Activated CD4-positive, alpha-beta T cell treated with anti-CD3 and anti-CD28 coated beads, Interleukin-2, Interleukin-4, amounts not matched to agents 100 ng/mL and 50 ng/mL, durations not matched to agents 16 hours and 8 hours (primary cell): Measurements from ENCODE around the gene MED27.
"Not testable (repeated sequence)": the region's sequence is repeated elsewhere in the genome, so short reads cannot be mapped to it uniquely, and the experiment has no call there.

ENCODE experiments used
- DNase-seq: peaks from one replicate; pipeline ENCODE4 v3.0.0-alpha.2; 2020; ENCODE audit warnings: low spot score

The MED27 gene

DNA sequence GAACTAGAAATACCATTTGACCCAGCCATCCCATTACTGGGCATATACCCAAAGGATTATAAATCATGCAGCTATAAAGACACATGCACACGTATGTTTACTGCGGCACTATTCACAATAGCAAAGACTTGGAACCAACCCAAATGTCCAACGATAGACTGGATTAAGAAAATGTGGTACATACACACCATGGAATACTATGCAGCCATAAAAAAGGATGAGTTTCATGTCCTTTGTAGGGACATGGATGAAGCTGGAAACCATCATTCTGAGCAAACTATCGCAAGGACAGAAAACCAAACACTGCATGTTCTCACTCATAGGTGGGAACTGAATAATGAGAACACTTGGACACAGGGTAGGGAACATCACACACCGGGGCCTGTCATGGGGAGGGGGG, 158.0 kb downstream of the MED27 start:
- DNase-seq: not testable (repeated sequence)

DNA sequence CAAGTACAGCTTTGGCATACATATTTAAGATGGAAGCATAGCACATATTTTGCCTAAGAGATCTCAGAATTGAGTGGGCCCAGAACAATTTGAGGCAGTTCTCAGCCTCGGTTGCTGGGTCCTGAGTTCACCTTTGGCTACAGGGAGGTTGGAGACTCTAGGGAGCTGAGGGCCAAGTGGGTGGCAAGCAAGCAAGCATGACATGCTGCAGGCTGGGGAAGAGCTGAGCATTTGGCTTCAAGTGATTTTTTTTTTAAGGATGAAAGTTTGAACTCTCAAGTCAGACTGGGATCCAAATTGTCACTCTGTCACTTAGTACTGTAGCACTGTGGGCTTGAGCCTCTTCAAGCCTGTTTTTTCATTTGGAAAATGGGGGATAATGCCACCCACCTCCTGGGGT, 160.5 kb downstream of the MED27 start:
- no peak for DNase-seq

DNA sequence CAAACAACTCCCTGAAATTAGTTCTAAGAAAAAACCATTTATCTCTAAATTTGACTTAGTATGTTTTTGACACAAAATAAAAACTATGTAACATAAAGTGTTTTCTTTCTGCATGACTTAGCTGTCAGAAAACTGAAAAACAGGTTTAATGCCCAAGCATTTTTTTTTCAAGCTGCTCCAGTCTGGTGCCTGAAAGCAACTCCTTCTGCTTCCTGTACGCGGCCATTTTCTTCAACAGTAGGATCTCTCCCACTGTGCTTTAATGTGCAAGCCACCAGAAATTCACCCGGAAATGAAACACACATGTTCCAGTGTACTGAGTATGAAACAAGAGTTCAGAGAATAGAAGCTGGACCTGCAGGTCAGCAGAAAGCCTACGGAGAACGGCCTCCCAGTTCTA, 161.2 kb downstream of the MED27 start:
- no peak for DNase-seq

DNA sequence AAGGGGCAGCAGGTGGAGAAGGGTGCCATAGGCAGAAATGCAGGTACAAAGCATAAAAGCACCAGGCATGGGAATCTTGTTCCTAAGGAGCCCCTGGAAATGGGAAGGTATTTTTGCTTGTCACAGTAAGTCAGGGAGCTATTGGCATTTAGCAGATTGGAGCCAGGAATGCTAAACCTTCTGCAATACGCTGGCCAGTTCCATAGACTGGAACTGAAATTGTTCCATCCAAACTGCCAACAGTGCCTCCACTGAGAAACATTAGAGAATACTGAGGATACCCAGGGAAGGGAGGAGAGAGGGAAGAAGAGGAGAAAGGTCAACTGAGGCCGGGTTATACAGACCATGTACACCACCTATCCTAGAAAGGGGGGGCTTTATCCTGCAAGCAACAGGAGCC, 162.7 kb downstream of the MED27 start:
- no peak for DNase-seq

DNA sequence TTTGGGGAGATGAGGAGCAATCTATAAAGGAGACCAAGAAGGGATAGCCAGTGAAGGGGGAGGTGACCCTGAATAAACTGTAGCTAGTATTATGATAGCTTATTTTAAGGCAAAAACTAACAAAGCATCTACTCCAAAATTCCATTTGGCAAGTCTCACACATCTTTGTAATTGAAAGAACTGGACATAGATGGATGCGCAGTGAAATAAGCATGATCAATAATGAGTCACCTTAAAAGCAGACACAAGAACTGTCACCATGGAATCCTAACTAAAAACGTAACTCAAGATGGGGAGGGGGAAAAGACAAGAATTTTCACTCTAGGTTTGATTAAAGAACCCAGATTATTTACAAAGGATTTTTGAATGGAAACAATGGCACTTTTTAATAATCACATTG, 164.5 kb downstream of the MED27 start:
- DNase-seq: no peak

DNA sequence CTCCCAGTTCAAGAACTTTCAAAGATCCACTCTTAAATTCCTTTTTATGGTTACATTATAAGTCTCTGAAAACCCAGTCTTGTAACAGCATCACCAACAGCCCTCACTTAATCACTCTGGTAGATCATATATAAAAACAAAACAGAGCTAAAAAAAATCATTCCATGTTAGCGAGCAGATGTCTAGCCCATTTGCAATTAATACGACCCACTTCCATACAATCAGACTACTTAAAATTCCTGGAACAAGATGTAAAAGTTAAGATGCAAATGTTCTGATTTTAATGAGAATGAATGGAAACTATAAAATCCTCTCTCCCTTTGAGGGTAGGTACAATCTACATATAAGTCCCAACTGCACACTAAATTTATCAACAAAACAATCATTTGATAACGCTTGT, 167.0 kb downstream of the MED27 start:
- DNase-seq: no peak

DNA sequence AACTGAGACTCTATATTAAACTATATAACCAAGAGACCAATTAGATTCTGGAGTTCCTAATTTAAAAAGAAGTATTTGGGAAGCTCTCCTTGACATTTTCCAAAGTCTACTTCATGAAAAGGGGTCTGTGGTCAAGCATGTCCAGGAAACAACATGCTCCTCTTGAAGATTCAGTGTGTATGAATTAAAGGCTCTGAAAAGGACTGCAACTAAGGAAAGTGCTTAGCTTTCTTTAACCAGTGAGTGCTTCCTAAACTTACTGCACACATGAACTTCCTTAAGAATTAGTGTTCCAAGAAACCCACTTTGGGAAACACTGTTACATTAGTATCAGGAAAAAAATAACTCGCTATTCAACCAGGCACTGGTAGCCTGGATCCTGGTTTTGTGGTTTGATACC, 167.6 kb downstream of the MED27 start:
- DNase-seq: no peak

DNA sequence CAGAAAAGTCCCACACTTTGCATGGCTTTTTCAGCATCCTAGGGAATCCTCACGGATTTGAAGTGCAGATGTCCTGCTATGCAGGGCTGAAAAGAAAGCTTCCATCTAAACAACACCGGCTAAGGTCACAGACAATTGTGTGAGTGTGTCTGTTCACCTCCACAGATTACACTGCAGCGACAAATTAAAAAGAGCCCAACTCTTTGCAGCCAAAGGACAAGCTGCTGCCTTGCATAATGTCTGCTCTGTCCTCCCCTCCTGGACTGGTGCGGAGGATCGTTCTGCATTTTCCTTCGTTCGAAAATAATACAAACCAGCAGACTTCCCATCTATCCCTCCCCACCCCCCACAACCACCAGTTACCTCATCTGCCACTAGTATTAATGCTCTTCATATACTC, 169.1 kb downstream of the MED27 start:
- DNase-seq: no peak

DNA sequence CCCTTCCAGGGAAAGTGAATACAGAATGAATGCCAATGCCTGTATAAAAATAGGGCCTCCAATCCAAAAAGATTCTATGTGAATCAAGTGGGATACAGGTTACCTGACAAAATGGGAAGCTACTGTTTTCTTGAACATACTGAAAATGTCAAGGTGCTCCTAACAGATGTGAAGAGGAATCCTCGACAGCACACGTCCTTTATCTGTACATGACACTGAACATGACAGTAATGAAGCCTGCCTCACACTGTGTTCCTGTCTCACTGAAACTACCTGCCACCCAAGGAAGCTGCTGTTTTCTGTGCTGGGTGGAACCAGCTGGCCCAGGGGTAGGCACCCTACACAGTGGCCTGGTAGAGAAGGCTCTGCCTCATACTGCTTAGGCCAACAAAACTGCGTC, 174.5 kb downstream of the MED27 start:
- DNase-seq: no peak

DNA sequence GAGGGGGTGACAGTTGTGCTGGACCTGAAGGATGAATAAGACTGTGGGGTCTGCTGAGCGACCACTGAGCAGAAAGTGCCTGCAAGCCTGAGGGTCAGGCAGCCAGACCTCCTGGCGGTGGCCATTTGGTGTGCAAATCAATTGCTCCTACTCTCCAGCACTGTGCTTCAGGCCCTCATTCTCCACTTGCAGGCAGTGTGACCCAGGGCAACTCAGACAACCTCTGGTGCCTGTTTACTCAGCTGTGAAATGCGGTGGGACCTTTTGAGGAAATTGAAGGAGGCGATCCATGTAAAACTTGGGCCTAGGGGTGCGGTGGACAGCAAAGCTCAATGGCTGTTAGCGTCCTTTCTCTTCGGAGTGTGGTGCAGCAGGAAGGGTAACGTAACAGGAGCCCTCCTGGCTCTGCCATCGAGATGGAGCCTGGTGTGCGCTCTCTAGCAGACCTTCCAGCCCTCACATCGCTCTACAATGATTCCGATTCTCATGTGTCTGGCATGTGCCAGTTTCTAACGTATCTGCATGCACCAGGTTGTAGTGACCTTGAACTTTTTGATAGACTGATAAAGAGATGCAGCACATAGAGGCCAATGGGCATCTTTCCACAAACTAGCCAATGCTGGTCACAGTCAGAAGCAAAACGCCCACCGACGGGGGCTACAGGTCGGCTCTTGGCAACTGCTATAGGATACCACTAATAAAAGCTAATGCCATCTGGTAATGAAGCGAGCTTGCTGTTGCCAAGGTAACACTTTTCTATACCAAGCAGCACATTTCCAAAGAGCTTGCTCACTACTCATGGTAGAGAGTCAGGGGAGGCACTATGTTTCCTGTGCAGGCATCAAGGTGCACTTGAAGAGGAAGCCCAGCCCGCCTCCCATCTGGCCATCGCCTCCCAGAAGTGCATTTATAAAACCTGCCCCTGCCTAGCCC, 180.1 kb downstream of the MED27 start:
- DNase-seq: no peak

DNA sequence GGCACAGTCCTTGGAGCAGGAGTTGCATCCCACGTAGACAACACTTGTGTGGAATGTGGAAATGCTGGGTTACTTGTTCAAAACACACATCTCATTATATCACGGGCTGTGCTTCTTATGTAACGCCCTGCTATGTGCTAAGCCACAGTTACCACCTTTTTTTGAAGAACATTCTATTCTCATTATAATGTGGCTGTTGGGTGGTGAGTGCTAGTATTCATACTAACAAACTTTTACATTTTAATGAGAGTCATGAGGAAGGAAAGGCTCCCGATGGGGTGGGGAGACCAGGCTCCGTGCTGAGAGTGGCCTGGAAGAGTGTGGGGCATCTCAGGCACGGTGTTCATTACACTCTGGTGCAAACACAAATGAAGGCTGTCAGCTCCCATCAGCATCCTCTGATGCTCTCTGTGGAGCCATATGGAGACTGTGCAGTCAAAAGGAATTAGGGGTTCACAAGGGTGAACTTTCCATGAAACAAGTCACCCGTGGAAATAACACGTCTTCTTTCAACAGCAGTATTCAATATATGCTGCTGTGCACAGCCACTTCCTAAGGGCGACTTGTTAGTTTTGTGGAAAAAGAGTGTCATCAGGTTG, 186.7 kb downstream of the MED27 start:
- DNase-seq: no peak

DNA sequence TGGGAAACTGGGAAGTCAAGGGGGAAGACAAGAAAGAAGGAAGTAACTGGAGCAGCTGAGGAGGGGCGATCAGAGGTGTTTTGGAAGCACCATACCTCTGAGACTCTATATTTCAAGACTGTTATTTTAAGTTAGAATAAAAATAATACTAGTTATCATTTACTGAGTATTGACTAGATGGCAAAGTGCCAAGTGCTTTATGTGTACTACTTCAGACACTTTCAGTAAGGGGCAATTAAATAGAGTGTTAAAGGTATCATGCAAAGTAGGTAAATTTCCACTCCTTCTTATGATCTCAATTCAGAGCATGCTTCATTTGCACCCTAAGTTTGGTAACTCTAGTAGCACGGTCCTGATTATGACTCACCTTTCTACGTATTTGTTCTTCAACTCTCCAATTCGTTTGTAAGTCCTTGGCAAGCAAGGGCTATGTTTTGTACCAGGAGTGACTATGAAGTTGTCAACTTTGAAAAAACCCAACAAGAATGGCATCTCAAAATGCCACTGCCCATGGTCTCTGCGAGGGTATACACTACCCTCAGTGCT, 187.4 kb downstream of the MED27 start:
- no peak for DNase-seq

DNA sequence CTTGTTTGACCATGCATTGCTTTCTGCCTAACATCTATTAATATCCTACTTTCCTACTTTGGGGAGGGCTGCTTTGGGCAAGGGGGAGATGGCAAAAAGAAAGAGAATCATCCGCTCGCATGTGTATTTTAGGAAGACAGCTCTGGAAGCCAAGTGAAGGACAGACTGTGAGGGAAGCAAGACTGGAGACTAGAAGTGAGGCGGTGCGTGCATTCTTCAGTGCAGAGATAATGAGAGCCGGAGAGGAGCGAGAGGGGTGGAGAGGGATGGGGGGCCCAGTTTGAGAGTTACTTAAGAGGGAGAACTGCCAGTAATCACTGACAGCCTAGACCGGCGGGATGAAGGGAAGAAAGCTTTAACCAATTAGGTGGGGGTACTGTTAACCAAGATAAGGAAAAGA, 188.1 kb downstream of the MED27 start:
- no peak for DNase-seq

DNA sequence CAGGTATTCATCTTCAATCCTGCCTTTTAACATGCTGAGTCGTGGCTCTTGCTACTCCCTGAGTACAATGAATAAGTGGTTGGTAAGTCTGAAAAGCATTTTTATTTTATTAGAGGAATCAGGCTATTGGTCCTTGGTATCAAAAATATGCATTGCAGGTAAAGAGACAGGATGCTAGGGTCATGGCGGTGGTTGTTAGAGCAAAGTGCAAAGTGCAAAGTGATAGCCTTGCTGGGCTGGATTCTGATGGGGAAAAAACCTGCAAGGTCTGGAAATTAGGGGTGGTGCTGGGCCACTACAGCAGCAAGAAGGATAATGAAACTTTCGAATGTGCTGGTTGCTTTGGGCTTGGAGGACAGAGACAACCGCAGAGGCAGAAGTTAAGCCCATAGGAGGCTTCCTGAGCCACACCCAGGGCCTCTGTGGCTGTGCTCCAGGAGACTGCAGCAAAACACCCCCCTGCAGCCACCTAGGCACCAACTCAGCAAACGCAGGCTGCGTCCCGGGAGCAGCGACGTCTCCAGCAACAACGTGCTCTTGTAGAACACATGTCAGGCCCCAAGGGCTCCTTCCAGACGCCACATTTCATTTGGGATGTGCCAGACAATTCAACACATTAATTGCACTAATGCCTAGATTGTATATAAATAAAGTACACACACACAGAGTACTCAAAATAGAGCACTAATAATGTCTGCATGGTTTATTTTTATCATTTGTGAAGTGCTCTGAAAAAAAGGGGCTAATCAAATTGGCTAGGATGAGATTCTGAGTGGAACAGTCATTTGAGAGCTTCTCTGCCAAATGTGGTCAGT, 190.0 kb downstream of the MED27 start:
- no peak for DNase-seq

DNA sequence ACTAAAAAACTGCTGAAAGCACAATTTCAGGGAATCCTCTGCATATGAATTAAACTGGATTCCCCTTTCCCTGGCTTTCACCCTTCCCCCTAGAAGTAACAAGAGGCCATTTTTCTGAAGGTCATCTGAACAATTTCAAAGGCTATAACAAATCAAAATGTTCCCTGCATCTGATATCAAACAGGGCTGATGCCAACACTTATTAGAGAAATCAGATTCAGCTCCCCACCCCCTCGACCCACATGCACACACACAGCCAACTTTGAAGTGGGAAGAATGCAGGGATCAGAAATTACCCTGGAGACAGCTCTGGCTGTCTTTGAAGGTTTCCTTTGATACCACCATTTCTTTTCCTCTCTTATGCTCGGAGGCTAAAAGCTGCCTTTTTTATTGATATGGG, 190.7 kb downstream of the MED27 start:
- no peak for DNase-seq

DNA sequence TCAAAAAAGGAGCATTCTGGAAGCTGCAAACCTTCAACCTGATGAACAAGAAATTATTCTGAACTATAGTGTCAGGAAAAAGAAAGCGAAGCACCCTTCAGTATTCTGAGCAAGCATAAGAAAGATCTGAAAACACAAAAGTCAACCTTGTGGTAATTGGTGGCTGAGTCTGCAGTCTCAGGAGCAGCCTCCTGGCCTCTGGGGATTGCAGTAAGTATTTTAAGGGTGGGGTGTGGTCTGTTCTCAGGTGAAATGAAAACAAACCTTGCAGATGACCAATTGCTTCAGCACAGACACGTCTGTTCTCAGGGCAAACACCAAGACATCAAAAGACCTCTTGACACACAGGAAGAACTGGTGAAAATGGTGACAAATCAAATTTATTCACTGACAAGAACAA, 192.0 kb downstream of the MED27 start:
- no peak for DNase-seq

DNA sequence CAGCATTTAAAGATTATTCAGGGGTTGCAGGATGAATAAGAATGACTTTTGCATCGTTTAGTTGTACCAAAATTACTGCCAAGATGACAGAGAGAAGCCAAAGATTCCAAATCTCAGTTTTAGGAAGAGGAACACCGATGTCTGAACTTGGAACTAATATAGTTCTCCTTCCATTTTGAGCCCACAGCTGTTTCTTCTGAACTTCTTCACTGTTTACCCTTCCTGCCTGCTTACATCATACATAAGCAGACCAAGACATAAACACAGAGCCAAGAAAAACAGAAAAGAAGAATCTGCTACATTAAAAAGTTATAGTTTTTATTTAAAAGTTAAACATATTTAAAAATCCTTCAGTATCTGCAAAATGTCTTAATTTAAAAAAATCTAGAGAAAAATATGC, 192.8 kb downstream of the MED27 start:
- no peak for DNase-seq

DNA sequence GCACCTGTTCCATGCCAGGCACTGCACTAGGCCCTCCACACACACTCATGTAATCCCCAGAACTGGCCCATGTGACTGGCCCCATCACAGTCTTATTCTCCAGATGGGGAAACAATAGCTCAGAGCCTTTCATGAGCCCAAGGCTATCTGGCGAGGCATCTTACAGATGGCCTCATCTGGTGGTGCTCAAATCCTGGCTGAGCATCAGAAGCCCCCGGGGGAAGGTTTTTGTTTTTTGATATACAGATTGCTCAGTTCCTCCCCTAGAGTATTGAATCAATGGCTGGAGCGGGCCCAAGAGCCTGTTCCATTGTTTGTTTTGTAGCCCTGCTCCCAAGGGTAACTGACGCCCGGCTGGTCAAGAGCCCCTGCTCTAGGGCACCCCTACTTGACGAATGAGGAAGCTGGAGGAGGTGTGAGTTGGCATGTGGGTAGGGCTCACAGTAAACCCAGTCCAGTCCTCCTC, 194.5 kb downstream of the MED27 start:
- DNase-seq: no peak

DNA sequence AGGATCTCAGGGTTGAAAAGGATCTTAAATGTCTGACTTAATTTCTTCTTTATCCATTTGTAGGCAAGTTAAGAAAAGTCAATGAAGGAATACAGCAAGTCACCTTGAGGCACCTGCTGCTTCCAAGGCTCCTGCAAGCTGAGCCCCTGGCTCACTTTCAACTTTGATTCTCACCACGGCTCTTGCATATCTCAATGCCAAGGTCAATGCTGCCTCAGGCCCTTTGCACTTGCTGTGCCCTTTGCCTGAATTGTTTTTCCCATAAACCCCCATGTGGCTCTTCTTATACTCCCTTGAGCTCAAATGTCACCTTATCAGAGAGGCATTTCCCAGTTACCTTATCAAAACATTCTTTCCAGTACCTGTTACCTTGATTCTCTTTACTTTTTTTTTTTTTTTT, 195.4 kb downstream of the MED27 start:
- DNase-seq: no peak

DNA sequence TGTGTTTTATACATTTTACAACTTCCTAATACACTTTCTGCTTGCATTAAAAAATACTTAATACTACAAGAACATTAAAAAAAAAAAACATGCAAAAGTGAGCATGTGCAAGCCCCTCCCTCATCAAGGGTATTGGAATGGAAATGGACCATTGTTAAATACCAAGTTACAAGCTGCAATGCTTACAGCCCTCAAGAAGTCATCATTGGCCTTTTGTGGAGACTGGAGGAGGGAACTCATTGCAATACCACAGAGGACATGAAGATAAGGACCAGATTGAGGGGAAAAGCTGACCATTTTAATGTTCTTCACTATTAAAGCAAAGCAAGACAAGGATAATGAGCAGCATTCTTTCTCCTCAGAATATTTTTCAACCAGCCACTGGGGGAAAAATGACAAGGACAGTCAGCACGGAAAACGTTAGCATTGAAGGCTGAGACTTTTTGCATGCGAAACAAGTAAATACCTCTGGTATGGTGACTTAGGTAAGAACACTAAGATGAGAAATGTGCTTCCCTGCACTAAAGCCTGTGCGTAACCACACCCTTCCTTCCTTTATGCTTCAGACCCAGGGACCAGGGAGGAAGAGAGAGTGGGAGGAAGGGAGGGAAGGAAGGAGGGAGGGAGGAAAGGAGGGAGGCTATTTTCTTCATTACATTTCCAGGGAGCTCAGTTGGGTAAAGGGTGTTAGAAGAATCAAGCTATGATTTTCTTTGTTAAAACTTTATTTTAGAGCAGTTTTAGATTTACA, 198.7 kb downstream of the MED27 start:
- DNase-seq: no peak

DNA sequence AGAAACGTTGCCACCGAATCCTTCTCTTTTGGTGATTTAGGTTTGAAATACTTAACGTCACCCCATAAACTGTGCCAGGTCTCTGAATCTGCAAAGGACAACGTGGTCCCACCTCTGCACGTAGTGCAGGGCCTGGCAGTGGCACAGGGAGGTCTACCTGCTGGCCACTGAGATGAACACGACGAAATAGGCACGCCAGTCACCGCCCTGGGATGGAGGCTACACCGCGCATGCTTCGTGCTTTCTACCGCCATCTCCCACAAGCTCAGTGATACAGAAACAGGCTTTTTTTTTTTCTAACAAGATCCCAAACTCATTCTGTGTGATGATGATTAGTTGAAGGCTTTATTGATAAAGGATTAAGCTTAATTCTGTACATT, 199.8 kb downstream of the MED27 start:
- DNase-seq: no peak
